Activated T-helper 17 cell treated with anti-CD3 and anti-CD28 coated beads, Interleukin-2, amount 50 U/mL, for 72 hours (primary cell): Measurements from ENCODE around the gene SPTBN5. TPM values are rescaled to one million over a fixed set of nuclear protein-coding genes. Genes with fewer than 3 reads are reported as not detected.
A peak's percentile ranks its signal among the peaks of the same experiment; 100 is the strongest.

Experiments
- ATAC-seq: fragments of 150-1000 bp; cut with Tn5 transposase; replicated peaks from 2 replicates; pipeline ENCODE4 v1.10.0; 2021; ENCODE audit warnings: mild to moderate bottlenecking, moderate library complexity
- H3K27ac Mint-ChIP-seq: one replicate; pipeline ENCODE4 v1.8.0; 2022; ENCODE audit warnings: mixed read lengths
- H3K27me3 Mint-ChIP-seq: one replicate; pipeline ENCODE4 v1.8.0; 2022; ENCODE audit warnings: mixed read lengths
- H3K36me3 Mint-ChIP-seq: one replicate; pipeline ENCODE4 v1.8.0; 2022; ENCODE audit warnings: low read depth, mild to moderate bottlenecking, mixed read lengths
- H3K4me1 Mint-ChIP-seq: one replicate; pipeline ENCODE4 v1.8.0; 2022; ENCODE audit warnings: mixed read lengths
- H3K4me3 Mint-ChIP-seq: one replicate; pipeline ENCODE4 v1.8.0; 2022; ENCODE audit warnings: mild to moderate bottlenecking, mixed read lengths
- H3K9me3 Mint-ChIP-seq: one replicate; pipeline ENCODE4 v1.8.0; 2022; ENCODE audit warnings: mixed read lengths
- total RNA-seq, 2 donors: library from RNA; stranded (reverse); gene quantifications; one replicate each; pipeline ENCODE4 v1.2.3, GENCODE V29; 2022

The SPTBN5 gene
- total RNA-seq, 2 donors from 2014 or later, result 2.4 to 4.9 TPM

DNA sequence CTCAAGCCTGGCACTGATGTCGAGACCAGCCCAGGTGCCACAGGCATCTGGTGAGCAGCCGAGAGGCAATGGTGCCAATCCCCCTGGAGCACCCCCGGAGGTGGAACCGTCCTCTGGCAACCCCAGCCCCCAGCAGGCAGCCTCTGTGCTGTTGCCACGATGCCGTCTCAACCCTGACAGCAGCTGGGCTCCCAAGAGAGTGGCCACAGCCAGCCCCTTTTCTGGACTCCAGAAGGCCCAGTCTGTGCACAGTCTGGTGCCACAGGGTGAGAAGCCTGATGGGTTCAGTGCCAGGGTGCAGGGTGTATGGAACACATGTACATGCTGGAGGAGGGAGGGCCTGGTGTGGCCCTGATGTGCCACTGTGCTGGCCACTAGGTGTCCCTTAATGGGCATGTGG lies 70.9 kb downstream of the SPTBN5 start:
- Mint-ChIP-seq H3K9me3 (no peaks in the 10 kb centered on the region), H3K27ac (no peak overlapping the region), H3K4me1 (no peaks in the 10 kb centered on the region), H3K4me3 (no peak overlapping the region), H3K36me3 (peaks cover 10% of the 10 kb centered on the region), H3K27me3 (no peaks in the 10 kb centered on the region)
- ATAC-seq, result no peak

DNA sequence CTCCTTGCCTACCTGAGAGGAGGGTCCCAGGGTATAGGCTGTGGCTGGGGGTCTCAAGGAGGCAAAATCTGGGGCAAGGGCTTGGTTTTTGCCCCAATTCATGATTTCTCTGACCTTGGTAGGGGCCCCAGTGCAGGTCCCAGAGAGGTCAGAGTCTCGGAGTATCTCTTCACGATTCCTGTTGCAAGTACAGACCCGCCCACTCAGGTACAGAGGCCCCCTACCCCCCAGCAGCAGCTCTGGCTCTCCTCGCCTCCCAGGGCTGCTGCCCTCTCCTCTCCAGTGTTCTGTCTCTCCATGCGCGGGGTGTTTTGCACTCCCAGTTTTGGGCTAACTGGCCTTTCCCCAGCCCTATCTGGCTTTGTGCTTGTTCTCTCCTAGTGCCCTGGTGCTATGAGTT lies 71.4 kb downstream of the SPTBN5 start:
- no peak overlapping the region for H3K27ac Mint-ChIP-seq
- H3K9me3 Mint-ChIP-seq, result no peaks in the 10 kb centered on the region
- H3K27me3 Mint-ChIP-seq, result no peaks in the 10 kb centered on the region
- no peak for ATAC-seq
- H3K4me3 Mint-ChIP-seq, result no peak overlapping the region
- no peaks in the 10 kb centered on the region for H3K4me1 Mint-ChIP-seq
- peaks cover 15% of the 10 kb centered on the region for H3K36me3 Mint-ChIP-seq

DNA sequence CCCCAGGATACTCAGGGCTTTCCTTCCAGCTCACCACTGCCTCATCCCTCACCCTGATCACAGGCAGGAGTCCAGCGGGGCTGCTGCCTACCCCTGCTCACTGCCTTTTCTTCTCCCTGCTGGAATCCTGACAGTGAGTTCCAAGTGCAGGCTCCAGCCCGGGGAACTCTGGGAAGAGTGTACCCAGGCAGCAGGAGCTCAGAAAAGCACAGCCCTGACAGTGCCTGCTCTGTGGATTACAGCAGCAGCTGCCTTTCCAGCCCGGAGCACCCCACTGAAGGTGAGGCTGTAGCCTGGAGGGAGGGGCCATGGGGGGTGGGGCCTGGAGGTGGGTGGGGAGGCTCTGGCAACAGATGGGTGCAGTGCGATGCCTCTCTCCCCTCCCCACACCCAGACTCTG lies 72.0 kb downstream of the SPTBN5 start:
- Mint-ChIP-seq H3K9me3 (no peaks in the 10 kb centered on the region), H3K27me3 (no peaks in the 10 kb centered on the region), H3K4me3 (no peak overlapping the region), H3K27ac (no peak overlapping the region), H3K36me3 (peaks cover 21% of the 10 kb centered on the region), H3K4me1 (no peaks in the 10 kb centered on the region)
- ATAC-seq, result no peak

DNA sequence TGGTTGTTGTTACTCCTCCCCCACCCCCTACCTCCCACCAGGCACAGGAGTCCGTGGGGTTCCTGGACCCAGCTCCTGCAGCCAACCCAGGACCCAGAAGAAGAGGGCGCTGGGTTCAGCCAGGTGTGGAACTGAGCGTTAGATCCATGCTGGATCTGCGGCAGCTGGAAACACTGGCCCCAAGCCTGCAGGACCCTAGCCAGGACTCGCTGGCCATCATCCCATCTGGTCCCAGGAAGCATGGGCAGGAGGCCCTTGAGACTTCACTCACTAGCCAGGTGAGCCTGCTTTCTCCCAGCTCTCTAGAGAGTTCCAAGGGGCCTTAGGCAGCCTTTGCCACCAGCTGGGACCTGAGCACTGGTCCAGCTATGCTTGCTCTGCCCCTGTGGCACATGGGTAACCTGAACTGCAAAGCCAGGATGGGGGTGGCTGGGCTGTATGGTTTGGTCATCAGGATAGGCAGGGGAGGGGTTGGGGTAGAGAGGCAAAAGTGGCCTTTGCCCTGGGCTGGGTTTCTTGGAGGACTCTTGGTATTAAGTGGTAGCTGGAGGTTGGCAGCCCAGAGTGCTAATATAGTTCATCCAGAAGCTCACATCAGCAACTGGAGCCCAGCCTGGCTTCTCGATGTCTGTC lies 72.9 kb downstream of the SPTBN5 start:
- Mint-ChIP-seq H3K4me1 (no peaks in the 10 kb centered on the region), H3K27me3 (no peaks in the 10 kb centered on the region), H3K9me3 (no peaks in the 10 kb centered on the region), H3K36me3 (peaks cover 30% of the 10 kb centered on the region), H3K4me3 (no peak overlapping the region), H3K27ac (no peak overlapping the region)
- ATAC-seq, result no peak

DNA sequence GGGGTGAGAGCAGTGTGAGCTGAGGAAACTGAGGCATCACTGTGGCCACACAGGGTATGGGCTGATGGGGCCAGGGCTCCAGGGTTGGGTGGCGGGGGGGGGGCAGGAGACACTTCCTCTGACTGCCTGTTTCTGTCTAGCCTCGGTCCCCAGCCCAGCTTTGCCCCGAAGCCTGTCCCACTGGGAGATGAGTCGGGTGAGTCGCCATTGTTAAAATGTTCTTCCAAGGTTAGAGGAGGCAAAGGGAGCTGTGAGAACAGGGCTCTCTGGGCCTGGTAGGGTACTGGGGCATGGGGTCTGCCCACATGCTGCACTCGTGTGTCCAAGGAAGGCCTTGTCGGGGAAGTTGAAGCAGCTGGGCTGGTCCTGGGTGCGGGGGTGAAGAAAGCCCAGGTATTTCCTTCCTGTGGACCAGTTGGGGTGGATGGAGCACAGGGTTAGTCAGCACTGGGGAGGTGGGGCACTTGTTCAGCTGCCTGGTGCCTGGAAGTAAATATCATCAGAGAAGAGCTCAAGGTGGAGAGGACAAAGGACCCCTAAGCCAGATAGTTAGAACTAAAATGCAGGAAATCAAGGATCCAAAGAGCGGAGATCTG lies 74.3 kb downstream of the SPTBN5 start:
- peaks cover 36% of the 10 kb centered on the region for H3K36me3 Mint-ChIP-seq

DNA sequence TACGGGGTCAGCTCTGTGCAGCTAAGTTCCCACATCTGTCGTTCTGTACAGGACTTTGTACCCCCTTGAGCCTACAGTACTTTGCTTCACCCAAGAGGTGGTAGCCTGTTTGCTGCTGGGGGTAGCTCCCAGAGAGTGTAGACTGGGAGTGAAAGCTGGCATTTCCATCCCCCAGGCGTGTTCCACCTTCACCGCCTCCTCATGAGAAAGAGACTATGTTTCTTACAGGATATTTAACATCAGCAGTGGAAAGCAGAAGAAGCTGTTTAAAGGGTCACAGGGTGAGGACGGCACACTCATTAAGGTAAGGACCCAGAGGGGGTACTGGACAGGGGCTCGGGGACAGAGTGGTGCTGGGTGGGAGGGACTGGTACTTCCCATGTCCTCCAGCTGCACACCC lies 76.1 kb downstream of the SPTBN5 start:
- Mint-ChIP-seq H3K27ac (no peak overlapping the region), H3K4me1 (no peaks in the 10 kb centered on the region), H3K27me3 (no peaks in the 10 kb centered on the region), H3K36me3 (peaks cover 33% of the 10 kb centered on the region), H3K4me3 (no peak overlapping the region), H3K9me3 (no peaks in the 10 kb centered on the region)
- no peak for ATAC-seq

More for the DNA sequence above, 74.3 kb downstream of the SPTBN5 start:
- no peaks in the 10 kb centered on the region for H3K9me3 Mint-ChIP-seq
- H3K4me3 Mint-ChIP-seq, result no peak overlapping the region
- H3K27me3 Mint-ChIP-seq, result no peaks in the 10 kb centered on the region
- H3K27ac Mint-ChIP-seq, result peak overlapping the region; percentile 75
- ATAC-seq, result no peak
- H3K4me1 Mint-ChIP-seq, result no peaks in the 10 kb centered on the region

DNA sequence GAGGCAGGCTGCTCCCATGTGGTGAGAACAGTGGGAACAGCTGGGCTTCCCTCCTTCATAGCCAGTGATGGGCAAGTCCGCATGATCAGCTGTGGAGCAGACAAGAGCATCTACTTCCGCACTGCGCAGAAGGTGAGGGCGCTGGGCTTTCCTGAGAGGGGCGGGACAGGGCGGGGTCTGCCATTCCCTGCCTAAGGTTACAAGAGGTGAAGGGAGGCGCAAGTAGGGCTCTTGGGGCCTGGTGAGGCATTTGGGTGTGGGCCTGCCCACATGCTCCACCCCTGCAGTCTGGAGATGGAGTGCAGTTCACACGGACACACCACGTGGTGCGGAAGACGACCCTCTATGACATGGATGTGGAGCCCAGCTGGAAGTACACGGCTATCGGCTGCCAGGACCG lies 76.5 kb downstream of the SPTBN5 start:
- ATAC-seq, result no peak

DNA sequence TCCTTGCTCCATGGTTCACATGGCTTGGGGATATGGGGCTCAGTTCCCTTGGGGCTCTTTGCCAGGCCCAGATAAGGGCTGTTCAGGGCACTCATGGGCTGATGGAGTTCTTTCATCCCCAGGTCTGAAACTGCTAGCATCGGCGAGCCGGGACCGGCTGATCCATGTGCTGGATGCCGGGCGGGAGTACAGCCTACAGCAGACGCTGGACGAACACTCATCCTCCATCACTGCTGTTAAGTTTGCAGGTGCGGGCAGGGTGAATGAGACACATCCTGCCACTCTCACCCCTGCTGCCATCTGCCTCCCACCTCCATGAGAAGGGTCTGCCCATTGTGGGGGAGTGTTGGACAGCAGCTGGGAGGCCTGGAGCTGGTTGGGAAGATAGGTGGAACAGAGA lies 77.1 kb downstream of the SPTBN5 start:
- no peak for ATAC-seq
- Mint-ChIP-seq H3K27ac (no peak overlapping the region), H3K27me3 (no peaks in the 10 kb centered on the region), H3K36me3 (peaks cover 33% of the 10 kb centered on the region), H3K4me1 (no peaks in the 10 kb centered on the region), H3K9me3 (no peaks in the 10 kb centered on the region), H3K4me3 (no peak overlapping the region)

More for the DNA sequence above, 76.5 kb downstream of the SPTBN5 start:
- Mint-ChIP-seq H3K9me3 (no peaks in the 10 kb centered on the region), H3K36me3 (peaks cover 33% of the 10 kb centered on the region), H3K27ac (no peak overlapping the region), H3K4me3 (no peak overlapping the region), H3K27me3 (no peaks in the 10 kb centered on the region), H3K4me1 (no peaks in the 10 kb centered on the region)

DNA sequence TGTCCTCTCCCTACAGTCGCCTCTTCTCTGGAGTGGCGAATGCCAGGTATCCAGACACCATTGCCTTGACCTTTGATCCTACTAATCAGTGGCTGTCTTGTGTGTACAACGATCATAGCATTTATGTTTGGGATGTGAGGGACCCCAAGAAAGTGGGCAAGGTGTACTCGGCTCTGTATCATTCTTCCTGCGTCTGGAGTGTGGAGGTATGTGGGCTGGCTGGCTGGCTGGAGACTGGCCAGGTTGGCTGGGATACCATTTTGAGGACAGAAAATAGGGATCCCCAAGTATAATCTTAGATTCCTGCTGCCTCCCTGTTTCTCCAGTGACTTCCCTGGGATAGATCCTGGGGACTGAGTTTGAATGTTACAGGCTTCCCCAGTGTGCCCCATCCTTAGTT lies 79.3 kb downstream of the SPTBN5 start:
- peaks cover 33% of the 10 kb centered on the region for H3K36me3 Mint-ChIP-seq
- no peaks in the 10 kb centered on the region for H3K27me3 Mint-ChIP-seq
- H3K9me3 Mint-ChIP-seq, result no peaks in the 10 kb centered on the region
- no peak overlapping the region for H3K27ac Mint-ChIP-seq
- ATAC-seq, result no peak
- peaks cover 4% of the 10 kb centered on the region for H3K4me1 Mint-ChIP-seq
- H3K4me3 Mint-ChIP-seq, result no peak overlapping the region

DNA sequence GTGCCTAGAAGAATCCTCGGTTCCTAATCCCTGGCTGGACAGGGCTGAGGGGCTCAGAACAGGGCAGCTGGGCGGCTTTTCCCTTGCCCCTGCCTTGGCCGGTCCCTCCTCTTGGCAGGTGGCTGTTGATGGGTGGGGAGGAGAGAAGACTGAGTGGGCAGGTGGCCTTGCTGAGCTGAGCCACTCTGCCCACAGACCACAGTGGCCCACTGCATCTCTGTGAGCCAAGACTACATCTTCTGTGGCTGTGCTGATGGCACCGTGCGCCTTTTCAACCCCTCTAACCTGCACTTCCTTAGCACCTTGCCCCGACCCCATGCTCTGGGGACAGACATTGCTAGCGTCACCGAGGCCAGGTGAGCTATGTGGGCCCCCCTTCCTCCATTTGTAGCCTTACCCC lies 80.4 kb downstream of the SPTBN5 start:
- Mint-ChIP-seq H3K9me3 (no peaks in the 10 kb centered on the region), H3K4me3 (no peak overlapping the region), H3K27ac (no peak overlapping the region), H3K4me1 (peaks cover 4% of the 10 kb centered on the region), H3K36me3 (peaks cover 33% of the 10 kb centered on the region), H3K27me3 (no peaks in the 10 kb centered on the region)
- no peak for ATAC-seq

DNA sequence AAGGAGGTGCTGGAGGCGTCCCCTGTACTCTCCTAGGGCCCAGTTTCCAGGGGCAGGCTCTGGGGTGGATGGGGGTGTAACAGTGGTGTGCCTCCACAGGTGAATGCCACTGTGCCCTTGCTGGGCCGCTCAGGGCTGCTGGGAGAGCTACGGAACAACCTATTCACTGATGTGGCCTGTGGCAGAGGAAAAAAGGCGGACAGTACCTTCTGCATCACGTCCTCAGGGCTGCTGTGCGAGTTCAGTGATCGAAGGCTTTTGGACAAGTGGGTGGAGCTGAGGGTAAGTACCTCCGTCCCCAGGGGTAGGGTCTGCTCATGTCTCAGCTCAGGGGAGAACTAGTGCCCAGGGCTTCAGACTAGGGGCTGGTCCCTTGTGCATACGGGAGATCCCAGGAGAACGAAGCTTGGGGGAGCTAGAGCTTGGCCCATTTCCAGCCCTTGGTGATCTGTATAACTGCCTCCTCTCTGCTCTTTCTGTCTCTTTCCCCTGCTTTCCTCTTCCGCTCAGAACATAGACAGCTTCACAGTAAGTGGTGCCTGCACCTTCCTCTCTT lies 81.0 kb downstream of the SPTBN5 start:
- H3K27ac Mint-ChIP-seq, result no peak overlapping the region
- no peaks in the 10 kb centered on the region for H3K27me3 Mint-ChIP-seq
- H3K36me3 Mint-ChIP-seq, result peaks cover 32% of the 10 kb centered on the region
- no peak overlapping the region for H3K4me3 Mint-ChIP-seq
- peaks cover 4% of the 10 kb centered on the region for H3K4me1 Mint-ChIP-seq
- ATAC-seq, result no peak
- no peaks in the 10 kb centered on the region for H3K9me3 Mint-ChIP-seq

DNA sequence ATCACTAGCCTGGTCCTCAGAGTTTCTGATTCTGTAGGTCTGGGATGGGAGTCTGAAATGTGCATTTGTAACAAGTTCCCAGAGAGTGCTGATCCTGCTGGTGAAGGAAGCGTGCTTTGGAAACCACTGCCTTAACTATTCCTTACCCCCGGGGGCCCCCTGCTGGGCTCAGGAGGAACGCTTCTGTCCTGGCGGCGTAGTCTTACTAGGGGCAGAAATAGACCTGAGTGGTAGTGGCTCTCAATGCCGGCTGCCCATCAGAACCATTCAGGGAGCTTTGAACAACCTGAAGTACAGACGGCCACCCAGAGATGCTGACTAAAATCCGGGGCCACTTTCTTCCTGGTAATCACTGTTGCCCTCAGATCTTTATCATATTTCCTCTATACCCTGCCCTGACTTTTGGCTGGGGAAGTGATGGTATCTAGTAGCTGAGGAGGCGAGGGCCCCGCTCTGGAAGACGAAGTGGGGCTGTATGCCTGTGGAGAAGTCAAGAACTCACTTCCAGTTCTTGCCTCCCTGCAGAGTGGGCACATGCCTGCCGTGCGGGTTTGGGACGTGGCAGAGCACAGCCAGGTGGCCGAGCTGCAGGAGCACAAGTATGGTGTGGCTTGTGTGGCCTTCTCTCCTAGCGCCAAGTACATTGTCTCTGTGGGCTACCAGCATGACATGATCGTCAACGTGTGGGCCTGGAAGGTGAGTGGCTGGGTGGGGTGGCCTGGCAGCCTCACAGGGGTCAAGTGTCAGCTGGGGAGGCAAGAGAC lies 82.2 kb downstream of the SPTBN5 start:
- H3K9me3 Mint-ChIP-seq, result no peaks in the 10 kb centered on the region
- H3K4me1 Mint-ChIP-seq, result peaks cover 8% of the 10 kb centered on the region
- peaks cover 20% of the 10 kb centered on the region for H3K36me3 Mint-ChIP-seq
- H3K27me3 Mint-ChIP-seq, result no peaks in the 10 kb centered on the region
- H3K27ac Mint-ChIP-seq, result peak overlapping the region; percentile 19
- H3K4me3 Mint-ChIP-seq, result no peak overlapping the region
- ATAC-seq, result peak; percentile 91

DNA sequence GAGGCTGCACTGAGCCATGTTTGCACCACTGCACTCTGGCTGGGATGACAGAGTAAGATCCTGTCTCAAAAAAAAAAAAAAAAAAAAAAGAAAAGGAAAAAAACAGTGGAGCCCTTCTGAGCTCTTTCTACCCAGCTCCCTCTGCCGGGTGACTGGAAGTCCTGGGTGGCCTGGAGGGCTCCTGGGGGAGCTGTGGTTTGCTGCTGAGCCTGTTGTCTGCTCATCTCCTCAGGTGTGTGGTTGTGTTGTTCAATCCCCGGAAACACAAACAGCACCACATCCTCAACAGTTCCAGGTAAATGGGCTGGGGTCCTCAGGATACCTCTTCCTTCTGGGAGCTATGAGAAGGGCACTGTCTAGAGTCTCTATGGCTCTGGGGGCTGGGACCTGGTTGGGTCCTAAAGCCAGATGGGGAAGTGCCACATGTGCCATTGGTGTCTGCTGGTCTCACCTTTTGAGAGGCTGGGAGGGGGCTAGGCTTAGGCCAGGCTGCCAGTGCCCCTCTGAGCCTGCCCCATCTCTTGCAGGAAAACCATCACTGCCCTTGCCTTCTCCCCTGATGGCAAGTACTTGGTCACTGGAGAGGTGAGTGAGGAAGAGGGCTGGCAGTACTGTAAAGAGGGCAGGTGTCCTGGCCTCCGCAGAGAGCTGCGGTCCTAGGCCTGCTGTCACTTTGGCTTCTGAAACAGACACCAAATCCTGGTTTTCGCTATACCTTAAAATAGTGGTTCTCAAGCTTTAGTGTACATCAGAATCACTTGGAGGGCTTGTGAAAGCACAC lies 83.0 kb downstream of the SPTBN5 start:
- H3K4me1 Mint-ChIP-seq, result peaks cover 11% of the 10 kb centered on the region
- no peak overlapping the region for H3K4me3 Mint-ChIP-seq
- H3K36me3 Mint-ChIP-seq, result peaks cover 12% of the 10 kb centered on the region
- no peaks in the 10 kb centered on the region for H3K9me3 Mint-ChIP-seq
- peak overlapping the region; percentile 19 for H3K27ac Mint-ChIP-seq
- ATAC-seq, result peak; percentile 4
- no peaks in the 10 kb centered on the region for H3K27me3 Mint-ChIP-seq

DNA sequence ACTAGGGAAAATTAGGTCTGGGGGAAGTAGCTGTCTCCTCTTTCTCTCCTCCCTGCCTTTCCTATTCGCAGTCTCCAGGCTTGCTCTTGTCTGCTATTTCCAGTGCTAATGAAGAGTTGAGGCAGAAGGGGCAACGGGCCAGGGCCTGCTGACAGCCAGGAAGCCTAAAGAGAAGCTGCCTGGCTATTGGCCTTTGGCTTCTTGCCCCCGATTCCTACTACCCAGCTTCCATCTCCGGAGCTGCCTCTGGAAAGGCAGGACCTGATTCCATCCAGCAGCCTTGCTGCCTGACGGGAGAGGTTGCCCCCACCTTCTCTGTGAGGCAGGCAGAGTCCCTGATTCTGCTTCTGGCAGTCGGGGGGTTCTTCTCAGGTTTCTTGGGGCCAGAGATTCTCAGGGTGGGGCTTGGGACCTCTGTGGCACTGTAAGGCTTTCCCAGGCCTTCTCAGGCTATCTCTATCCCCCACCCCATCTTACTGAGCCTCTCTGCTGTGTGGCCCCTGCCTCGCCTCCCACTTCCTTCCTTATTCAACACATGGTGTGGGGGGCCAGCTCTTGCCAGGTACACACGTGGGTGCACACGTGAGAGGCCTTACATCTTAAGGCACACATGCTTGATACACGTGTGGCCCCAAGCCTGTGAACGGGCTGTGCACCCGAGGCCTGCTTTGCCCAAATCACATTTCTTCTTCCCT lies 84.2 kb downstream of the SPTBN5 start:
- peak overlapping the region; percentile 10 for H3K27ac Mint-ChIP-seq
- H3K4me1 Mint-ChIP-seq, result peaks cover 13% of the 10 kb centered on the region

More for the DNA sequence above, 84.2 kb downstream of the SPTBN5 start:
- no peaks in the 10 kb centered on the region for H3K27me3 Mint-ChIP-seq
- no peaks in the 10 kb centered on the region for H3K9me3 Mint-ChIP-seq
- ATAC-seq, result no peak
- H3K36me3 Mint-ChIP-seq, result peaks cover 7% of the 10 kb centered on the region
- no peak overlapping the region for H3K4me3 Mint-ChIP-seq
